Progenitor cell of endocrine pancreas (in vitro differentiated cells): ENCODE measurements around the gene STKLD1. TPM values are rescaled to one million over a fixed set of nuclear protein-coding genes. Genes with fewer than 3 reads are reported as not detected.
A peak's percentile ranks its signal among the peaks of the same experiment; 100 is the strongest.

Experiments
- DNase-seq: peaks from one replicate; pipeline ENCODE4 v3.0.0; 2021; ENCODE audit warnings: low spot score; ENCODE audit not compliant: unreplicated experiment
- H3K27ac Mint-ChIP-seq: 2 replicates; pipeline ENCODE4 v1.8.0; 2021; ENCODE audit warnings: mild to moderate bottlenecking, moderate library complexity, mixed read lengths
- H3K27me3 Mint-ChIP-seq: 2 replicates; pipeline ENCODE4 v1.8.0; 2021; ENCODE audit warnings: mixed read lengths
- H3K36me3 Mint-ChIP-seq: 2 replicates; pipeline ENCODE4 v1.8.0; 2022; ENCODE audit warnings: mixed read lengths; ENCODE audit not compliant: insufficient read depth
- H3K4me1 Mint-ChIP-seq: 2 replicates; pipeline ENCODE4 v1.8.0; 2021; ENCODE audit warnings: low read depth, mixed read lengths
- H3K4me3 Mint-ChIP-seq: 2 replicates; pipeline ENCODE4 v1.8.0; 2021; ENCODE audit warnings: low read depth, mild to moderate bottlenecking, moderate library complexity, mixed read lengths
- H3K9me3 Mint-ChIP-seq: 2 replicates; pipeline ENCODE4 v1.8.0; 2021; ENCODE audit warnings: low read depth, mixed read lengths
- CTCF ChIP-seq: fragments of 200-600 bp; sonication (generic); IDR thresholded peaks from one replicate; pipeline ENCODE4 v1.5.0; 2021; ENCODE audit warnings: antibody characterized with exemption, mild to moderate bottlenecking; ENCODE audit not compliant: unreplicated experiment
- total RNA-seq: library from RNA; stranded (reverse); gene quantifications from 2 replicates; pipeline ENCODE4 v1.2.1, GENCODE V29; 2021

The STKLD1 gene
- total RNA-seq, 1 donor from 2014 or later = 4.0 TPM

GRCh38 chr9:133424187-133424586, 48.0 kb downstream of the STKLD1 start:
- H3K27me3 Mint-ChIP-seq = peaks cover 3% of the 10 kb centered on the region
- H3K4me1 Mint-ChIP-seq = peaks cover 13% of the 10 kb centered on the region
- no peak for DNase-seq
- H3K4me3 Mint-ChIP-seq = no peak overlapping the region
- no peak for TF ChIP-seq CTCF
- H3K36me3 Mint-ChIP-seq = peaks cover 3% of the 10 kb centered on the region
- H3K9me3 Mint-ChIP-seq = no peaks in the 10 kb centered on the region
- no peak overlapping the region for H3K27ac Mint-ChIP-seq

- no peak overlapping the region for H3K27ac Mint-ChIP-seq
- TF ChIP-seq CTCF = no peak
- no peak overlapping the region for H3K4me3 Mint-ChIP-seq
- H3K4me1 Mint-ChIP-seq = peaks cover 10% of the 10 kb centered on the region
- peaks cover 1% of the 10 kb centered on the region for H3K36me3 Mint-ChIP-seq
- no peak for DNase-seq
- H3K9me3 Mint-ChIP-seq = no peaks in the 10 kb centered on the region
- peaks cover 7% of the 10 kb centered on the region for H3K27me3 Mint-ChIP-seq
These were observed 49.0 kb downstream of the STKLD1 start for GRCh38 chr9:133425049-133425632.

GRCh38 chr9:133426011-133426410, 49.8 kb downstream of the STKLD1 start:
- TF ChIP-seq CTCF = no peak
- peaks cover 1% of the 10 kb centered on the region for H3K36me3 Mint-ChIP-seq
- no peaks in the 10 kb centered on the region for H3K9me3 Mint-ChIP-seq
- no peak overlapping the region for H3K27ac Mint-ChIP-seq
- H3K4me1 Mint-ChIP-seq = peaks cover 7% of the 10 kb centered on the region
- peaks cover 10% of the 10 kb centered on the region for H3K27me3 Mint-ChIP-seq
- H3K4me3 Mint-ChIP-seq = no peak overlapping the region
- DNase-seq = no peak

- peaks cover 2% of the 10 kb centered on the region for H3K4me1 Mint-ChIP-seq
- H3K4me3 Mint-ChIP-seq = peak overlapping the region; percentile 50
- H3K27me3 Mint-ChIP-seq = peaks cover 10% of the 10 kb centered on the region
- no peak overlapping the region for H3K27ac Mint-ChIP-seq
- no peak for DNase-seq
- no peaks in the 10 kb centered on the region for H3K9me3 Mint-ChIP-seq
- no peak for TF ChIP-seq CTCF
- peaks cover 1% of the 10 kb centered on the region for H3K36me3 Mint-ChIP-seq
These were observed 51.6 kb downstream of the STKLD1 start for GRCh38 chr9:133427658-133428348.

- Mint-ChIP-seq H3K4me1 (peaks cover 2% of the 10 kb centered on the region), H3K9me3 (no peaks in the 10 kb centered on the region), H3K27ac (no peak overlapping the region), H3K27me3 (peaks cover 10% of the 10 kb centered on the region), H3K4me3 (no peak overlapping the region), H3K36me3 (peaks cover 1% of the 10 kb centered on the region)
- TF ChIP-seq CTCF = no peak
- peak; percentile 51 for DNase-seq
These were observed 52.5 kb downstream of the STKLD1 start for GRCh38 chr9:133428617-133429101.
